Naive thymus-derived CD4-positive, alpha-beta T cell (primary cell): ENCODE results near the gene SLC7A7. TPM values are rescaled to one million over a fixed set of nuclear protein-coding genes. Genes with fewer than 3 reads are reported as not detected.
"Not testable (repeated sequence)": the region's sequence is repeated elsewhere in the genome, so short reads cannot be mapped to it uniquely, and the experiment has no call there.

ENCODE experiments used
- ATAC-seq: fragments of 150-1000 bp; cut with Tn5 transposase; 2 replicates; pipeline ENCODE4 v1.10.0; 2021; ENCODE audit warnings: mild to moderate bottlenecking, moderate library complexity
- CTCF ChIA-PET: fragments of 350-600 bp; sonication (Branson Sonifier 250); formaldehyde crosslinking; loops from one replicate; lab custom pipeline; 2021; ENCODE audit warnings: antibody characterized with exemption; lab: Charles Lee
- POLR2A ChIA-PET: fragments of 350-600 bp; sonication (Branson Sonifier 250); formaldehyde crosslinking; loops from one replicate; lab custom pipeline; 2021; ENCODE audit warnings: antibody characterized with exemption, inconsistent platforms; lab: Charles Lee
- DNase-seq, 9 donors: peaks; one replicate each; pipeline versions ENCODE4 v3.0.0 to v3.0.0-alpha.2; 2020 to 2022; ENCODE audit warnings: mixed read lengths in 1 of 9
- H3K27ac ChIP-seq: one replicate; pipeline ENCODE4 v1.7.0; 2013; ENCODE audit warnings: mild to moderate bottlenecking, low read depth, low read length, moderate library complexity
- H3K27me3 ChIP-seq, 2 donors: one replicate each; pipeline ENCODE4 v1.7.0; 2013; ENCODE audit warnings: low read length in 2 of 2, mild to moderate bottlenecking in 2 of 2, moderate library complexity in 2 of 2; ENCODE audit not compliant: control insufficient read depth in 2 of 2, insufficient read depth in 2 of 2
- H3K36me3 ChIP-seq, 3 experiments: 1 replicate in 2 of 3; 2 replicates in 1 of 3; pipeline ENCODE4 v1.7.0; 2013; ENCODE audit warnings: low read length in 3 of 3, mild to moderate bottlenecking in 3 of 3, moderate library complexity in 1 of 3; ENCODE audit not compliant: insufficient read depth in 3 of 3, control insufficient read depth in 2 of 3
- H3K4me1 ChIP-seq, 2 donors: one replicate each; pipeline ENCODE4 v1.7.0; 2013; ENCODE audit warnings: low read length in 2 of 2, mild to moderate bottlenecking in 2 of 2, moderate library complexity in 1 of 2; ENCODE audit not compliant: control insufficient read depth in 2 of 2, insufficient read depth in 2 of 2
- H3K4me3 ChIP-seq: 2 replicates; pipeline ENCODE4 v1.7.0; 2013; ENCODE audit warnings: mild to moderate bottlenecking, low read length
- H3K9me3 ChIP-seq, 3 experiments: 1 replicate in 2 of 3; 2 replicates in 1 of 3; pipeline ENCODE4 v1.7.0; 2013; ENCODE audit warnings: low read length in 3 of 3; ENCODE audit not compliant: control insufficient read depth in 2 of 3
- H3K27ac Mint-ChIP-seq, 9 donors: one replicate each; pipeline ENCODE4 v1.8.0; 2020 to 2022; ENCODE audit warnings: mixed read lengths in 9 of 9, mild to moderate bottlenecking in 8 of 9, moderate library complexity in 5 of 9, inconsistent platforms in 2 of 9
- H3K27me3 Mint-ChIP-seq, 5 donors: one replicate each; pipeline ENCODE4 v1.8.0; 2021 to 2022; ENCODE audit warnings: mixed read lengths in 5 of 5, mild to moderate bottlenecking in 1 of 5
- H3K36me3 Mint-ChIP-seq, 5 donors: one replicate each; pipeline ENCODE4 v1.8.0; 2020 to 2022; ENCODE audit warnings: mixed read lengths in 5 of 5, mild to moderate bottlenecking in 3 of 5, inconsistent platforms in 1 of 5
- H3K4me1 Mint-ChIP-seq, 7 donors: one replicate each; pipeline ENCODE4 v1.8.0; 2020 to 2022; ENCODE audit warnings: mixed read lengths in 7 of 7, mild to moderate bottlenecking in 3 of 7, inconsistent platforms in 1 of 7
- H3K4me3 Mint-ChIP-seq, 10 donors: one replicate each; pipeline ENCODE4 v1.8.0; 2020 to 2022; ENCODE audit warnings: mild to moderate bottlenecking in 10 of 10, mixed read lengths in 10 of 10, moderate library complexity in 6 of 10, inconsistent platforms in 2 of 10
- H3K9me3 Mint-ChIP-seq, 11 donors: one replicate each; pipeline ENCODE4 v1.8.0; 2020 to 2022; ENCODE audit warnings: mixed read lengths in 11 of 11, mild to moderate bottlenecking in 4 of 11, inconsistent platforms in 1 of 11, moderate library complexity in 1 of 11
- intact Hi-C, 2 donors: fragments of 100-400 bp; cut with micrococcal nuclease; formaldehyde crosslinking; loops; one replicate each; pipeline ENCODE4 v1.15.1; 2023
- polyA plus RNA-seq, 2 donors: library from polyadenylated mRNA; unstranded; fragments of 300-500 nt; fragmentation: Illumina TruSeq; gene quantifications; one replicate each; pipeline ENCODE4 v1.2.3, GENCODE V29; 2021
- total RNA-seq, 6 experiments: library from RNA in 5 of 6; stranded (reverse) in 5 of 6; gene quantifications; 1 replicate in 5 of 6; 2 replicates in 1 of 6; pipeline ENCODE4 v1.2.3 and lab custom pipeline; 2021 to 2026

SLC7A7 gene
- total and polyA plus RNA-seq, 7 experiments from 2014 or later, result 1.1 to 71.1 (median 1.8) TPM

- H3K4me3 Mint-ChIP-seq, result no peak overlapping the region
- ATAC-seq, result no peak
- Histone ChIP-seq H3K4me1 (no peaks in the 10 kb centered on the region), H3K27ac (no peak overlapping the region), H3K36me3 (no peaks in the 10 kb centered on the region), H3K4me3 (no peak overlapping the region), H3K27me3 (no peaks in the 10 kb centered on the region), H3K9me3 (no peaks in the 10 kb centered on the region)
- H3K27ac Mint-ChIP-seq, result no peak overlapping the region
- no peak for DNase-seq
- H3K36me3 Mint-ChIP-seq, result peaks cover 0 to 6% (median 0%) of the 10 kb centered on the region in 5 donors
- peaks cover 0 to 26% (median 0%) of the 10 kb centered on the region in 7 donors for H3K4me1 Mint-ChIP-seq
- ChIA-PET POLR2A (no interaction called here), CTCF (interaction anchor here (0.7 kb wide), 1 partner anchor 28 kb away, joined by 7 read pairs; no protein-coding TSS in a partner anchor)
- intact Hi-C loops, result no loop called here
- peaks cover 0 to 2% (median 0%) of the 10 kb centered on the region in 11 donors for H3K9me3 Mint-ChIP-seq
- peaks cover 0 to 6% (median 5%) of the 10 kb centered on the region in 5 donors for H3K27me3 Mint-ChIP-seq
These were observed 80.1 kb downstream of the SLC7A7 start for GRCh38 chr14:22735096-22735495.

- Histone ChIP-seq H3K4me3 (no peak overlapping the region), H3K27ac (no peak overlapping the region), H3K27me3 (no peaks in the 10 kb centered on the region), H3K4me1 (no peaks in the 10 kb centered on the region), H3K9me3 (no peaks in the 10 kb centered on the region), H3K36me3 (no peaks in the 10 kb centered on the region)
- intact Hi-C loops, result no loop called here
- Mint-ChIP-seq H3K9me3 (peaks cover 0 to 2% (median 0%) of the 10 kb centered on the region in 11 donors), H3K27me3 (peaks cover 0 to 6% (median 5%) of the 10 kb centered on the region in 5 donors), H3K36me3 (peaks cover 0 to 6% (median 0%) of the 10 kb centered on the region in 5 donors), H3K4me1 (peaks cover 0 to 14% (median 0%) of the 10 kb centered on the region in 7 donors), H3K27ac (no peak overlapping the region), H3K4me3 (no peak overlapping the region)
- no peak for DNase-seq
- no peak for ATAC-seq
- ChIA-PET POLR2A (no interaction called here), CTCF (interaction anchor here (1.4 kb wide), 1 partner anchor 164 kb away, joined by 3 read pairs; no protein-coding TSS in a partner anchor)
These were observed 81.4 kb downstream of the SLC7A7 start for GRCh38 chr14:22733829-22734228.

GRCh38 chr14:22732062-22732461 is 83.2 kb downstream of the SLC7A7 start:
- CTCF ChIA-PET, H3K4me3 Mint-ChIP-seq, H3K4me1 ChIP-seq, H3K36me3 ChIP-seq, DNase-seq, H3K27me3 Mint-ChIP-seq, POLR2A ChIA-PET, ATAC-seq, H3K9me3 Mint-ChIP-seq, H3K4me3 ChIP-seq, H3K27ac ChIP-seq, H3K27me3 ChIP-seq, H3K27ac Mint-ChIP-seq, H3K36me3 Mint-ChIP-seq, H3K9me3 ChIP-seq, H3K4me1 Mint-ChIP-seq, intact Hi-C loops: not testable (repeated sequence)

- H3K27ac ChIP-seq, result no peak overlapping the region
- no peak overlapping the region for H3K4me3 ChIP-seq
- ATAC-seq, result no peak
- Mint-ChIP-seq H3K27ac (no peak overlapping the region), H3K36me3 (no peaks in the 10 kb centered on the region), H3K27me3 (peaks cover 0 to 7% (median under 1%) of the 10 kb centered on the region in 5 donors), H3K9me3 (peaks cover 0 to 10% (median 0%) of the 10 kb centered on the region in 11 donors), H3K4me3 (no peak overlapping the region), H3K4me1 (peaks cover 0 to 3% (median 0%) of the 10 kb centered on the region in 7 donors)
- no peak for DNase-seq
- no peaks in the 10 kb centered on the region for H3K36me3 ChIP-seq
- CTCF ChIA-PET, result interaction anchor here (0.6 kb wide), 1 partner anchor 809 kb away, joined by 3 read pairs; no protein-coding TSS in a partner anchor
- H3K27me3 ChIP-seq, result no peaks in the 10 kb centered on the region
- POLR2A ChIA-PET, result no interaction called here
- H3K9me3 ChIP-seq, result no peaks in the 10 kb centered on the region
- no peaks in the 10 kb centered on the region for H3K4me1 ChIP-seq
- intact Hi-C loops, result no loop called here
These were observed 89.2 kb downstream of the SLC7A7 start for GRCh38 chr14:22726012-22726411.

DNA sequence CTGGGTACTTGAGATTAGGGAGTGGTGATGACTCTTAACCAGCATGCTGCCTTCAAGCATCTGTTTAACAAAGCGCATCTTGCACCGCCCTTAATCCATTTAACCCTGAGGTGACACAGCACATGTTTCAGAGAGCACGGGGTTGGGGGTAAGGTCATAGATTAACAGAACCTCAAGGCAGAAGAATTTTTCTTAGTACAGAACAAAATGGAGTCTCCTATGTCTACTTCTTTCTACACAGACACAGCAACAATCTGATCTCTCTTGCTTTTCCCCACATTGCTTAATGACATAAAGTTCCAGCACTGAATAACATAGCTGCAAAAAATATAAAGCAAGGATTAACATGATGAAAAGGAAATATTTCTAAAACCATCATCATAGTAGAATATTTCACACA is 89.9 kb downstream of the SLC7A7 start:
- H3K27me3 Mint-ChIP-seq, POLR2A ChIA-PET, H3K27ac Mint-ChIP-seq, H3K27ac ChIP-seq, H3K4me3 ChIP-seq, ATAC-seq, H3K36me3 ChIP-seq, H3K36me3 Mint-ChIP-seq, H3K9me3 ChIP-seq, intact Hi-C loops, H3K4me1 ChIP-seq, DNase-seq, H3K27me3 ChIP-seq, H3K4me3 Mint-ChIP-seq, H3K4me1 Mint-ChIP-seq: not testable (repeated sequence)
- CTCF ChIA-PET, result interaction anchor here (0.6 kb wide), 1 partner anchor 809 kb away, joined by 3 read pairs; no protein-coding TSS in a partner anchor
- peaks cover 0 to 10% (median 0%) of the 10 kb centered on the region in 11 donors for H3K9me3 Mint-ChIP-seq

DNA sequence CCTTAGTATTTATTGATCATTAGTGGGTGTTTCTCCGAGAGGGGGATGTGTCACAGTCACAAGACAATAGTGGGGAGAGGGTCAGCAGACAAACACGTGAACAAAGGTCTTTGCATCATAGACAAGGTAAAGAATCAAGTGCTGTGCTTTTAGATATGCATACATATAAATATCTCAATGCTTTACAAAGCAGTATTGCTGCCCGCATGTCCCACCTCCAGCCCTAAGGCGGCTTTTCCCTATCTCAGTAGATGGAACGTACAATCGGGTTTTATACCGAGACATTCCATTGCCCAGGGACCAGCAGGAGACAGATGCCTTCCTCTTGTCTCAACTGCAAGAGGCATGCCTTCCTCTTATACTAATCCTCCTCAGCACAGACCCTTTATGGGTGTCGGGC is 90.4 kb downstream of the SLC7A7 start:
- intact Hi-C loops, CTCF ChIA-PET, H3K27ac ChIP-seq, ATAC-seq, H3K36me3 ChIP-seq, H3K36me3 Mint-ChIP-seq, H3K9me3 ChIP-seq, H3K4me1 ChIP-seq, H3K4me3 ChIP-seq, H3K4me3 Mint-ChIP-seq, H3K27me3 Mint-ChIP-seq, DNase-seq, H3K27me3 ChIP-seq, H3K27ac Mint-ChIP-seq, POLR2A ChIA-PET, H3K4me1 Mint-ChIP-seq: not testable (repeated sequence)
- H3K9me3 Mint-ChIP-seq, result peaks cover 0 to 10% (median 0%) of the 10 kb centered on the region in 11 donors

DNA sequence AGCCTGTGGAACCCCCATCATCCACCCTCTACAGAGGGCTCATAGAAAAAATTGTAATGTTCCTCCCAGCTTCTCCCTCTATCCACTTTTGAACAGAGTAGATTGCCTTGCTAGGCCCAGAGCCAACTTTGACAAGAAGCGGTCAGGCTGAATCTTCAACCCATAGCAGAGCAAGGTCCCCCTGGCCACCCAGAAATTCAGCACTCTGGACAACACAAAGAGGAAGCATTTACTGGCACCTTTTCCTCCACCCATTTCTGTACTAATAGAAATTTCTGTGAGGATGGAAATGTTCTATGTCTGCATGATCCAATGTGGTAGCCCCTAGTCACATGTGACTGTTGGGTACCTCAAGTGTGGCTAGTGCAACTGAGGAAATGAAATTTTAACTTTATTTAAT is 91.4 kb downstream of the SLC7A7 start:
- Mint-ChIP-seq H3K9me3 (peaks cover 0 to 10% (median 0%) of the 10 kb centered on the region in 11 donors), H3K27ac (no peak overlapping the region), H3K4me3 (no peak overlapping the region), H3K27me3 (peaks cover 0 to 11% (median 0%) of the 10 kb centered on the region in 5 donors), H3K4me1 (peaks cover 0 to 3% (median 0%) of the 10 kb centered on the region in 7 donors), H3K36me3 (no peaks in the 10 kb centered on the region)
- no peak for ATAC-seq
- H3K9me3 ChIP-seq, result no peaks in the 10 kb centered on the region
- H3K27ac ChIP-seq, result no peak overlapping the region
- H3K36me3 ChIP-seq, result no peaks in the 10 kb centered on the region
- CTCF ChIA-PET, result no interaction called here
- POLR2A ChIA-PET, result no interaction called here
- intact Hi-C loops, result no loop called here
- H3K4me3 ChIP-seq, result no peak overlapping the region
- no peaks in the 10 kb centered on the region for H3K27me3 ChIP-seq
- DNase-seq, result no peak
- no peaks in the 10 kb centered on the region for H3K4me1 ChIP-seq
